GM23338 (cell line): ENCODE data around the gene TMEM271.

Experiments used
- CREB1 ChIP-seq: fragments of 250-450 bp; sonication (Bioruptor Pico); IDR thresholded peaks from 2 replicates; pipeline ENCODE4 v1.5.0; 2020; ENCODE audit warnings: low read depth, mild to moderate bottlenecking, moderate library complexity
- CTCF ChIP-seq, 2 experiments: fragments of 200-600 bp in 1 of 2; sonication (generic) in 1 of 2; conservative IDR thresholded peaks; 2 replicates each; pipeline versions ENCODE4 v1.5.1 to v1.6.1; 2016 to 2017; ENCODE audit warnings: antibody characterized with exemption in 2 of 2, low read depth in 2 of 2, mild to moderate bottlenecking in 2 of 2, moderate library complexity in 1 of 2
- EZH2 ChIP-seq: fragments of 200-600 bp; sonication (generic); IDR thresholded peaks from one replicate; pipeline ENCODE4 v1.8.0; 2017; ENCODE audit warnings: antibody characterized with exemption, mild to moderate bottlenecking, low read depth; ENCODE audit not compliant: unreplicated experiment
- EZH2phosphoT487 ChIP-seq: fragments of 200-600 bp; sonication (generic); IDR thresholded peaks from one replicate; pipeline ENCODE4 v1.8.1; 2018; ENCODE audit warnings: antibody characterized with exemption; ENCODE audit not compliant: unreplicated experiment
- POLR2AphosphoS5 ChIP-seq: IDR thresholded peaks from 2 replicates; pipeline ENCODE4 v1.6.1; 2016; ENCODE audit warnings: antibody characterized with exemption, low read depth
- REST ChIP-seq: IDR thresholded peaks from one replicate; pipeline ENCODE4 v1.6.1; 2018; ENCODE audit warnings: antibody characterized with exemption; ENCODE audit not compliant: unreplicated experiment

- TF ChIP-seq CTCF (conservative IDR thresholded peaks at IDR 0.05; ENCODE audit: low read depth in 2 of 2) (no peak), EZH2 (no peak), POLR2AphosphoS5 (no peak), EZH2phosphoT487 (no peak), REST (no peak), CREB1 (CRISPR knock-in tag) (no peak)
Observed at GRCh38 chr4:561426-561825, 14.7 kb downstream of the TMEM271 start.
